WTC11 (cell line): ENCODE measurements around the gene YARS2. TPM values are rescaled to one million over a fixed set of nuclear protein-coding genes. Genes with fewer than 3 reads are reported as not detected.

Experiments
- ATF1 ChIP-seq: sonication (generic); formaldehyde crosslinking; IDR thresholded peaks from 2 replicates; pipeline ENCODE4 v1.8.1; 2023; ENCODE audit warnings: mild to moderate bottlenecking, moderate library complexity, missing genetic modification reagents
- CDX4 ChIP-seq: fragments of 250-450 bp; sonication (Bioruptor Pico); IDR thresholded peaks from 2 replicates; pipeline ENCODE4 v1.9.0; 2021; ENCODE audit warnings: moderate library complexity, mild to moderate bottlenecking, inconsistent platforms, borderline replicate concordance
- E2F4 ChIP-seq: sonication (generic); formaldehyde crosslinking; IDR thresholded peaks from 2 replicates; pipeline ENCODE4 v1.8.1; 2022; ENCODE audit warnings: low read depth, mild to moderate bottlenecking, moderate library complexity, missing genetic modification reagents, borderline replicate concordance
- EMX1 ChIP-seq: fragments of 250-450 bp; sonication (Bioruptor Pico); IDR thresholded peaks from 2 replicates; pipeline ENCODE4 v1.8.0; 2021; ENCODE audit warnings: mild to moderate bottlenecking
- ERG ChIP-seq: fragments of 250-450 bp; sonication (Bioruptor Pico); IDR thresholded peaks from 2 replicates; pipeline ENCODE4 v1.8.0; 2021; ENCODE audit warnings: mild to moderate bottlenecking
- FOXK1 ChIP-seq: sonication (generic); formaldehyde crosslinking; IDR thresholded peaks from 2 replicates; pipeline ENCODE4 v1.8.0; 2022; ENCODE audit warnings: mild to moderate bottlenecking, moderate library complexity, missing genetic modification reagents
- GABPB1 ChIP-seq: sonication (generic); formaldehyde crosslinking; IDR thresholded peaks from 2 replicates; pipeline ENCODE4 v1.8.1; 2023; ENCODE audit warnings: mild to moderate bottlenecking, missing genetic modification reagents
- GRHL2 ChIP-seq: fragments of 250-450 bp; sonication (Bioruptor Pico); IDR thresholded peaks from 2 replicates; pipeline ENCODE4 v1.8.0; 2022; ENCODE audit warnings: mild to moderate bottlenecking, moderate library complexity; ENCODE audit not compliant: insufficient replicate concordance, severe bottlenecking
- IRF2 ChIP-seq: sonication (generic); formaldehyde crosslinking; IDR thresholded peaks from 2 replicates; pipeline ENCODE4 v1.8.0; 2022; ENCODE audit warnings: low read depth, missing genetic modification reagents, borderline replicate concordance
- JUN ChIP-seq: sonication (generic); formaldehyde crosslinking; IDR thresholded peaks from 2 replicates; pipeline ENCODE4 v1.8.0; 2023; ENCODE audit warnings: mild to moderate bottlenecking, missing genetic modification reagents
- NFE2L1 ChIP-seq: sonication (generic); formaldehyde crosslinking; IDR thresholded peaks from 2 replicates; pipeline ENCODE4 v1.8.1; 2023; ENCODE audit warnings: missing genetic modification reagents
- NR1H2 ChIP-seq: sonication (generic); formaldehyde crosslinking; IDR thresholded peaks from 2 replicates; pipeline ENCODE4 v1.9.0; 2021; ENCODE audit warnings: mild to moderate bottlenecking, moderate library complexity, missing genetic modification reagents
- NR2C2 ChIP-seq: sonication (generic); formaldehyde crosslinking; IDR thresholded peaks from 2 replicates; pipeline ENCODE4 v1.8.0; 2022; ENCODE audit warnings: mild to moderate bottlenecking, missing genetic modification reagents
- PREB ChIP-seq: sonication (generic); formaldehyde crosslinking; IDR thresholded peaks from 2 replicates; pipeline ENCODE4 v1.8.1; 2022; ENCODE audit warnings: mild to moderate bottlenecking, missing genetic modification reagents, moderate library complexity, borderline replicate concordance
- RELA ChIP-seq: sonication (generic); formaldehyde crosslinking; IDR thresholded peaks from 2 replicates; pipeline ENCODE4 v1.8.1; 2022; ENCODE audit warnings: missing genetic modification reagents, mild to moderate bottlenecking, borderline replicate concordance
- SMAD3 ChIP-seq: sonication (generic); formaldehyde crosslinking; IDR thresholded peaks from 2 replicates; pipeline ENCODE4 v1.8.0; 2022; ENCODE audit warnings: missing genetic modification reagents, mild to moderate bottlenecking, borderline replicate concordance
- SMAD4 ChIP-seq: sonication (generic); formaldehyde crosslinking; IDR thresholded peaks from 2 replicates; pipeline ENCODE4 v1.8.0; 2022; ENCODE audit warnings: mild to moderate bottlenecking, missing genetic modification reagents
- SP1 ChIP-seq: sonication (generic); formaldehyde crosslinking; conservative IDR thresholded peaks from 2 replicates; pipeline ENCODE4 v1.8.1; 2022; ENCODE audit warnings: missing genetic modification reagents
- STAT6 ChIP-seq: sonication (generic); formaldehyde crosslinking; conservative IDR thresholded peaks from 2 replicates; pipeline ENCODE4 v1.8.1; 2023; ENCODE audit warnings: mild to moderate bottlenecking, low read depth, missing genetic modification reagents, moderate library complexity
- ZBTB21 ChIP-seq: sonication (generic); formaldehyde crosslinking; IDR thresholded peaks from 2 replicates; pipeline ENCODE4 v1.8.1; 2023; ENCODE audit warnings: mild to moderate bottlenecking, missing genetic modification reagents, borderline replicate concordance
- ZNF138 ChIP-seq: sonication (generic); formaldehyde crosslinking; conservative IDR thresholded peaks from 2 replicates; pipeline ENCODE4 v1.8.1; 2022; ENCODE audit warnings: mild to moderate bottlenecking, moderate library complexity, missing genetic modification reagents
- ZNF219 ChIP-seq: sonication (generic); formaldehyde crosslinking; IDR thresholded peaks from 2 replicates; pipeline ENCODE4 v1.8.0; 2023; ENCODE audit warnings: missing genetic modification reagents, mild to moderate bottlenecking, borderline replicate concordance
- ZNF232 ChIP-seq: sonication (generic); formaldehyde crosslinking; IDR thresholded peaks from 2 replicates; pipeline ENCODE4 v1.8.0; 2022; ENCODE audit warnings: mild to moderate bottlenecking, missing genetic modification reagents
- ZNF263 ChIP-seq: sonication (generic); formaldehyde crosslinking; IDR thresholded peaks from 2 replicates; pipeline ENCODE4 v1.8.1; 2022; ENCODE audit warnings: low read depth, mild to moderate bottlenecking, moderate library complexity, missing genetic modification reagents
- ZNF281 ChIP-seq: sonication (generic); formaldehyde crosslinking; IDR thresholded peaks from 2 replicates; pipeline ENCODE4 v1.8.0; 2023; ENCODE audit warnings: mild to moderate bottlenecking, missing genetic modification reagents
- ZNF317 ChIP-seq: sonication (generic); formaldehyde crosslinking; IDR thresholded peaks from 2 replicates; pipeline ENCODE4 v1.8.1; 2023; ENCODE audit warnings: low read depth, mild to moderate bottlenecking, moderate library complexity, missing genetic modification reagents, borderline replicate concordance
- ZNF416 ChIP-seq: fragments of 250-450 bp; sonication (Bioruptor Pico); IDR thresholded peaks from 2 replicates; pipeline ENCODE4 v1.9.0; 2021; ENCODE audit warnings: mild to moderate bottlenecking, inconsistent platforms
- ZNF423 ChIP-seq: fragments of 250-450 bp; sonication (Bioruptor Pico); IDR thresholded peaks from 2 replicates; pipeline ENCODE4 v2.1.2; 2022; ENCODE audit warnings: mild to moderate bottlenecking, moderate library complexity
- ZNF512 ChIP-seq: sonication (generic); formaldehyde crosslinking; IDR thresholded peaks from 2 replicates; pipeline ENCODE4 v1.8.1; 2022; ENCODE audit warnings: missing genetic modification reagents, borderline replicate concordance
- total RNA-seq: library from RNA; stranded (reverse); gene quantifications from 3 replicates; pipeline ENCODE4 v1.2.3, GENCODE V29; 2021

Gene YARS2
- total RNA-seq, 1 experiment from 2014 or later, result 41.4 TPM

- TF ChIP-seq ZNF416 (CRISPR knock-in tag) (no peak), RELA (CRISPR knock-in tag) (peak; percentile 72; the same call in 1 of the 2 replicates), IRF2 (CRISPR knock-in tag) (no peak), ZNF423 (no peak), GRHL2 (no peak), NR1H2 (CRISPR knock-in tag) (no peak), SMAD4 (CRISPR knock-in tag) (no peak), ZNF263 (CRISPR knock-in tag) (no peak), NR2C2 (no peak), CDX4 (CRISPR knock-in tag) (no peak), NFE2L1 (CRISPR knock-in tag) (no peak), ZNF138 (0 out of 2 replicates have a peak, but pooled peaks have one; percentile 62), PREB (CRISPR knock-in tag) (no peak), SMAD3 (CRISPR knock-in tag) (no peak), FOXK1 (CRISPR knock-in tag) (peak; percentile 51; the same call in 1 of the 2 replicates), JUN (CRISPR knock-in tag) (no peak), SP1 (peak; percentile 56), STAT6 (CRISPR knock-in tag) (no peak), ERG (CRISPR knock-in tag) (no peak), E2F4 (CRISPR knock-in tag) (no peak), EMX1 (CRISPR knock-in tag) (no peak), ATF1 (CRISPR knock-in tag) (0 out of 2 replicates have a peak, but pooled peaks have one; percentile 41), ZNF512 (CRISPR knock-in tag) (no peak), ZNF232 (CRISPR knock-in tag) (0 out of 2 replicates have a peak, but pooled peaks have one; percentile 71), ZNF219 (no peak), ZNF317 (CRISPR knock-in tag) (peak; percentile 7; the same call in 1 of the 2 replicates), ZNF281 (CRISPR knock-in tag) (no peak), ZBTB21 (CRISPR knock-in tag) (peak; percentile 44; the same call in 1 of the 2 replicates), GABPB1 (CRISPR knock-in tag) (no peak; the same call in 1 of the 2 replicates)
Observed at GRCh38 chr12:32755051-32755653, 545 bp downstream of the YARS2 start (continued).
